GM19397 (cell line): ENCODE measurements around the gene EDEM1.
A peak's percentile ranks its signal among the peaks of the same experiment; 100 is the strongest.
"Not testable (repeated sequence)": the region's sequence is repeated elsewhere in the genome, so short reads cannot be mapped to it uniquely, and the experiment has no call there.

Source experiments
- ATAC-seq: cut with Tn5 transposase; IDR thresholded peaks from one replicate; pipeline ENCODE4 v1.9.1; 2021; ENCODE audit warnings: mild to moderate bottlenecking, moderate library complexity; ENCODE audit not compliant: unreplicated experiment

Gene EDEM1

GRCh38 chr3:5170975-5171374 lies 16.5 kb upstream of the EDEM1 start:
- no peak for ATAC-seq

- no peak for ATAC-seq
Measured at GRCh38 chr3:5172018-5172417, 15.5 kb upstream of the EDEM1 start.

GRCh38 chr3:5179036-5179435 lies 8.5 kb upstream of the EDEM1 start:
- ATAC-seq = not testable (repeated sequence)

- peak; percentile 71 for ATAC-seq
Measured at GRCh38 chr3:5181469-5182141, 5.9 kb upstream of the EDEM1 start.

- not testable (repeated sequence) for ATAC-seq
Measured at GRCh38 chr3:5183714-5184113, 3.8 kb upstream of the EDEM1 start.

- ATAC-seq = no peak
Measured at GRCh38 chr3:5184499-5184898, 3.0 kb upstream of the EDEM1 start.

GRCh38 chr3:5185093-5185673 lies 2.3 kb upstream of the EDEM1 start:
- no peak for ATAC-seq

- no peak for ATAC-seq
Measured at GRCh38 chr3:5186089-5186857, 1.2 kb upstream of the EDEM1 start.

- no peak for ATAC-seq
Measured at GRCh38 chr3:5186858-5187155, 700 bp upstream of the EDEM1 start.

- ATAC-seq = peak; percentile 17
Measured at GRCh38 chr3:5187920-5188418, 462 bp downstream of the EDEM1 start.

- no peak for ATAC-seq
Measured at GRCh38 chr3:5188419-5189221, 1.1 kb downstream of the EDEM1 start.

GRCh38 chr3:5190147-5190791 lies 2.8 kb downstream of the EDEM1 start:
- ATAC-seq = no peak

GRCh38 chr3:5191555-5192304 lies 4.2 kb downstream of the EDEM1 start:
- no peak for ATAC-seq

- no peak for ATAC-seq
Measured at GRCh38 chr3:5192571-5193365, 5.3 kb downstream of the EDEM1 start.

- no peak for ATAC-seq
Measured at GRCh38 chr3:5194341-5194740, 6.8 kb downstream of the EDEM1 start.

GRCh38 chr3:5194801-5195509 lies 7.4 kb downstream of the EDEM1 start:
- peak; percentile 20 for ATAC-seq

- no peak for ATAC-seq
Measured at GRCh38 chr3:5195605-5196004, 8.1 kb downstream of the EDEM1 start.

- no peak for ATAC-seq
Measured at GRCh38 chr3:5197022-5197421, 9.5 kb downstream of the EDEM1 start.
